SU-DHL-6 (cell line): ENCODE data around the gene MPZL1.

Source experiments
- CTCF ChIP-seq: fragments of 200-600 bp; sonication (generic); IDR thresholded peaks from one replicate; pipeline ENCODE4 v1.5.1; 2017; ENCODE audit warnings: antibody characterized with exemption, mild to moderate bottlenecking, low read length, moderate library complexity; ENCODE audit not compliant: insufficient read depth, poor library complexity, severe bottlenecking
- EZH2phosphoT487 ChIP-seq: fragments of 200-600 bp; sonication (generic), shearing (Covaris generic); conservative IDR thresholded peaks from 2 replicates; pipeline ENCODE4 v1.6.1; 2018; ENCODE audit warnings: mild to moderate bottlenecking, antibody characterized with exemption, low read length, moderate library complexity, mixed read lengths

DNA sequence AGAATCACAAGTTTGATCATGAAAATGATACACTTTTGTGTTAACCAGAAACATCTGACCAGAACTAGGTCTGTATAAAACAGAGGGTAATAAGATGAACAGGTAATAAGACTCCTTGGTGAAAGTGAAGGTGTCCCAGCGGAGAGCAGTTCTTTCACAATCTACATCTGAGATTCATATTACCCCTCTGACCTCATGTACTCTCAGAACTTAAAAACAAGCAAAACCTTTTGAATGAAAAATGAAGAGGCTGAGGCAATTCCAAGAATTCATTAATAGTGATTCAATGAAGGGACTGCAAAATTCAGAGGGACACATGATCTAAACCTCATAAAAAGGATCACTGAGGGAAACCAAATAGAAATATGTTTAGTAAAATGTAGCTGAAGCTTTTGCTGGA, 10.9 kb upstream of the MPZL1 start:
- TF ChIP-seq CTCF, result no peak
- no peak for TF ChIP-seq EZH2phosphoT487
